OCI-M2 (cell line): ENCODE results near the gene CCDC97.

Source experiments
- DNase-seq: peaks from one replicate; lab custom pipeline; 2025; ENCODE audit not compliant: unreplicated experiment; lab: John Stamatoyannopoulos, UW

Gene CCDC97

DNA sequence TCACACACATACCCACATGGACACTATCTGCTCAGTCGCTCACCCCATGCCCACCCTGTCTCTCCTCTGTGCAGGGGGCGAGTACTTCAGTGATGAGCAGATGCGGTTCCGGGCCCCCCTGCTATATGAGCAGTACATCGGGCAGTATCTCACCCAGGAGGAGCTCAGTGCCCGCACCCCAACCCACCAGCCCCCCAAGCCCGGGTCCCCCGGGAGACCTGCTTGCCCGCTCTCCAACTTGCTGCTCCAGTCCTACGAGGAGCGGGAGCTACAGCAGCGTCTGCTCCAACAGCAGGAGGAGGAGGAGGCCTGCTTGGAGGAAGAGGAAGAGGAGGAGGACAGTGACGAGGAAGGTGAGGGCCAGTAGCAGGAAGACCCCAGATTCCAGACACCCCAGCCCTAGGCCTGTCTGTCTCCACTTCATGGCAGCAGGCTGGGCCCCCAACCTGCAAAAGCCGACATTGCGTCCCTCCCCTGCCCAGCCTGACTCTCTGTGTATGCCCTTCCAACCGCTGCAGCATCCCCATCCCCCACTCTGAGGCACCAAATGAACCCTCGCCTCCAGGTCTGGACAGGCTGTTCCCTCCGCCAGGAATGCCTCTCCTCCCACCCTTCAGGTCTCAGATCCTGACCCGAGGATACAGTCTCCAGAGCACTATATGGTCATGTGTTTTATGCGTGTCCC lies 9.7 kb downstream of the CCDC97 start:
- no peak for DNase-seq

DNA sequence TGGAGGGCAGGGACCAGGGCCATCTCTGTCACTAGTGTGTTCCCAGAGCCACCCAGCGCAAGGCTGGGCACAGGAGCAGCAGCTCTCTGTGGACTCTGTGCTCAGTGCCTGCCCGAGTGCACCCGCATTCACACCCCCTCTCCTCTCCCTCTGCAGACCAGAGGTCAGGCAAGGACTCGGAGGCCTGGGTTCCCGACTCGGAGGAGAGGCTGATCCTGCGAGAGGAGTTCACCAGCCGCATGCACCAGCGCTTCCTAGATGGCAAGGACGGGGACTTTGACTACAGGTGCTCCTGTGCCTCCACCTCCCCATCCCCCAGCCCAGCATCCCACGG lies 10.2 kb downstream of the CCDC97 start:
- DNase-seq = no peak

DNA sequence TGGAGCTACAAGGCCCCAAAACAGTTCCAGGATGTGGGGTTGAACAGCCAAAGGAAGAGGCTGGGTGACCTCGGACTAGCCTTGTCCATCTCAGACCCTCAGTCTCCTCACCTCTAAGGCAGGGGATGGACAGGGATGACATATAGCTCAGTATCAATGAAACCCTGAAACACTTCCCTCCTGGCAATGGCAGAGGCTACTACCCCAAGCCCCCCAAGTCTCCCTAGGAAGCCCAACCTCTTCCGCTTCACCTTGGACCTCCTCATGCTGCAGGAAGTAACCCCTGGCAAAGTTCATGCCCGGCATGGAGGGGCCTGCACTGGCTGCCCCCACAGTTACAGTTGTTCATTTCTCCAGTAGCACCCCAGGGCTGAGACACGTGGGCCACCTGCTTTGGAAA lies 10.6 kb downstream of the CCDC97 start:
- DNase-seq = no peak

DNA sequence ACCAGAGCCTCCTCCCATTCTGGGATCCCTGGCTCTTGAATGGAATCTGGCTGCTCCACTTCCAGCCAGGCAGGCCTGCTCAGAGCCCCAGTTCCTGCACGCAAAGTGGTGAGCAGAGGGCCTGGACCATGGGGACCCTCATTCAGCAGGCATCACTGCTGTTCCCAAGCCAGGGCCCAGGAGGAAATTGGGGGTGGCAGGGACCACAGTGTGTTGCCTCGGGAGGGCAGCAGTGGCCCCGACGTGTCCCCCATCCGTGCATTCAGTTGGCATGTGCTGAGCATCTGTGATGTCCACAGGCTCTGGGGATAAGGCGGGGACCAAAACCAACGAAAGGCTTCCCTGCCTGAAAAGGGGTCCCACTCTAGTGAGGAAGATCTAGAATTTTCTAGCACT lies 11.2 kb downstream of the CCDC97 start:
- no peak for DNase-seq

DNA sequence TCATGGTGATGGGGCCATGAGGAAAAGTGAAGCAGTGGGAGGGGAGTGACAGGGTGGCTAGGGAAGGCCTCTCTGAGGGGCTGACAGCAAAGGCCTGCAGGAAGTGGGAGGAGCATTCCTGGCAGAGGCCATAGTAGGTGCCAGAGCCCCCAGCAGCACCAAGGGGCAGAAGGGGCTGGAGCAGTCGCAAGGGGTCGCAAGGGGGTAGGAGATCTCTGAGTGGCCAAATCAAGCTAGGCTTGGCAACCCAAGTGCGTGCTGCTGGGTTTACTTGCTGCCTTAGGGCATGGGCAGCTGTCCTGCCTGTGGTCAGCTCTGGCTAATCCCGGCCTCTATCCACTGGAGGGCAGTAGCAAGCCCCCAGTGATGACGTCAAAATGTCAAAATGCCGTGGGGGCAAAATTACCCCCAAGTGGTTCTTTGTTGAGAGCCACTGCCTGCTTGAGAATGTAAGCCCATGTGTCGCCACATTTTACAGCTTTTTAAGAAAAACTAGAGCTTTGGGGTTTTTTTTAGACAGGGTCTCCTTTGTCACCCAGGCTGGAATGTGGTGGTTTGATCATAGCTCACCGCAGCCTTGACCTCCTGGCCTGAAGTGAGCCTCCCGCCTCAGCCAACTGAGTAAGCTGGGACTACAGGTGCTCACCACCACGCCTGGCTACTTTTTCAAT lies 11.8 kb downstream of the CCDC97 start:
- DNase-seq = no peak

DNA sequence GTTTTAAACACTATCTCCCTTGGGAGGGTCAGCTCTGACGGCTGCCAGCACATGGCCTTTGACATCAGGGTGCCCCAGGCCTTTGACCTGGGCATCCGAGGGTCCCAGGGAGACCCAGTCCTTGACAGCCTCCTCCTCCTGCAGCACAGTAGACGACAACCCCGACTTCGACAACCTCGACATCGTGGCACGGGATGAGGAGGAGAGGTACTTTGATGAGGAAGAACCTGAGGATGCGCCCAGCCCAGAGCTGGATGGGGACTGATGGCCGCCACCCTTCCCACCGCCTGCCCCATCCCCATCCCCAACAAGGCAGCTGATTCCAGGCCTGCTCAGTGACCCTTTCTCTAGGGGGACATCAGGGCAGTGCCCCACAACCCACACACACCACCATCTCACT lies 12.5 kb downstream of the CCDC97 start:
- DNase-seq = no peak

DNA sequence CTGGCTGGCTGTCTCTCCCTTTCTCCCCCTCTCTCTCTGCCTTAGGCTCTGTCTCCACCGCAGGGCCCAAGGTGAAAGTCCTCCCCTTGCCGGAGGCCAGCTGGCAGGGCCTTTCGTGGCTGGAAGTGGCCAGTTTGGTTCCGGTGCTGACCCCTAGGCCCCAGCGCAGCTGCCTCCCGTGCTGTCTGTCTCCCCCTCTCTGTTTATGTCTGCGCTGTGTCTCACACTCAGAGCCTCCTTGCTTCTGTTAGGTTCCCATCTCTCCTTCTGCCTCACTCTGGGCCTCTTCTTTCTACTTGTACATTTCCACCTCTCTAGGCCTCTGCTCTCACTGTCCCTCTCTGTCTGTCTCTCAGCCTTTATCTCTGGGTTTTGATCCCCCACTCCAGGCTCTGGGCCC lies 13.1 kb downstream of the CCDC97 start:
- no peak for DNase-seq

DNA sequence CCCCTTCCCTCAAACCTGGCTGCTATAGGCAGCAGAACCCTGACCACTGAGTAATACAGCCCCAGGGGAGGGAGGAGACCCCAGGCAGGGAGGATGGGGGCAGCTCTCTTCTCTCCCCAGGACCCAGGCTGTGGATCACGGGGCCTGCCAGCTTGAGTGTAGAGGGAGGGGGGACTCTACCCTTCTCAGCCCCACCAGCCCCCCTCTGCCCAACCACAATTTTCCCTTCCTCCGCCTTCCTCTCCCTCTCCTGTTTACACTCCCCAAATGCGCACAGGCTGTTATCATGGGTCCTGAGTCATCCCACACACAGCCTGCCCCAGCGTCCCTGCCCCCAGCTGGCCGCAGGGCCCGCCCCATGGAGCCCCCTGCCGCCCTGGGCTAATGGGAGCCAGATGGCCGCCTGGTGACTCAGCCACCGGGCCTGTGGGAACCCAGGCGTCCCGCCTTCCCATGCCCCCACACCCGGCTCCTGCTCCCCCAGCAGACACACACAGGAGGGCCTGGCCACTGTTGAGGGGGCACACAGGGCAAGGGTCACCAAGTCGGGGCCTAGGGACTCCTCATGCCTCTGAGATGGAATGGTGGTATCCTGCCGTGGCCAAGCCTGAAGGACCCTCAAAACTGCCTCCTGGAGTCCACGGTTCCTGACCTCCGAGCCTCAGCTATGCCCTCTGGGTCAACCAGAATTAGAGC lies 13.6 kb downstream of the CCDC97 start:
- peak; percentile 72 for DNase-seq

DNA sequence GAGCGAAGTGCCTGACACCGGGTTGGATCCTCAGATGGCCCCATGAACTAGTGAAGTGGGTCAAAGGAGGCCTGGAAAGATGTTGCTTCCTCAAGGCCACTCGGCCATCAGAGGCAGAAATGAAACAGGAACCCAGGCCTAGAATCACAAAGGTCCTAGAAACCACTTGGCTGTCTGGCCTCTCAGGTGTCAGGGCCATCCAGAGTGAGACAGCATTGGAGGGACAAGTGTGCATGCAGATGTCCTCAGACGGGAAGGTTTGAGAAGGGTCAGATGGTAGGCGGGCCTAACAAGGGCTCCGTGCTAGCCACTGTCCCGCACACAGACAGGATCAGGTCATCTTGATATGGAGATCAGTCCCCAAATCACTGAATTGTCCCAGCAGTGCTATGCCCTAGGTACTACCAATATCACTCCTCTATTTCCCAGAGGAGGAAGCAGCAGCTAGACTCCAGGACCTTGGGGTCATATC lies 14.3 kb downstream of the CCDC97 start:
- DNase-seq = no peak

DNA sequence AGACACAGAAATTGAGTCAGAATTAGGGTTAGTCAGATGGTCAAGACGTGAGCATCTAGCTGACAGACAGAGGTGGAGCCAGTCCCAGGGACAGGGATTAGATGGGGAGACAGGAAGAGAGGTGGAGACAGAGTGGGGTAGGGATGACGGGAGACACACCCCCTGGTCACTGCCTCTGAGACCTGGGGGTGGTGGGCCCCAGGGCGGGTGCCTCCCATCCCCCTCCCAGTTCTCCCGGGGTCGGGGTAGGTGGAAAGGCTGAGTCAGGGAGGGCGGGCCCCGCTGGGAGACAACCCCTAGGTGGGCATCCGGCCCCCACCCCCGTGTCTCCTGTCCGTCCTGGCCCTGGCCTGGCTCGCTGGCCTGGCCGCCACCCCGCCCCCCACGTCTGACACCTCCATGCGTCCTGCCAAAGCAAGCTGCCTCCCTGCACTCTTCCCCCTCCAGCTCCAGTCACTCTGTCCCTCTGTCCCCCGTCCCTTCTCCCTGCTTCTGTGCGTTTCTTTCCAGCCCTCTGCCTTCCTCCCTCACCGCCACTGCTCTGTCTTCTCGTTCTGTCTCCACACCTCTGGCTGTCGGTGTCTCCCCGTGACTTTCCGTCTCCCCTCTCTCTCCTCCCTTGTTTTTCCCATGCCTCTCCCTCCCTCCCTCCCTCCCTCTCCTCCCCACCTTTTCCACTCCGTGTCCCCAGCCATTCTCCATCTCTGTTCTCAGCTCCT lies 15.1 kb downstream of the CCDC97 start:
- peak; percentile 82 for DNase-seq

DNA sequence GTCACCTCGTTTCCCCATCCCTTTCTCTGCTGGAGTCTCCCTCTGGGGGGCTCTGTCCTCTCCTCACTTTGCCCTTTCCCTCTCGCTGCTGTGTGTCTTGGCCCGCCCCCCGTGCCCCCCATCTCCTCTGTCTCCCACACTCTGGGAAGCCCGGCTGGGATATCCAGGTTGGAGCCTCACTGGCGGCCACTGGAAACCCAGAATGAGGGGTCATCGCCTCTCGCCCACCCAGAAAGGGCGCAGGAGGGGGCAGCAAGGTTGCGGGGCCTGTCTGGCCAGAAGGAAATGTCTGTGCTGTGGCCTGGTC lies 15.6 kb downstream of the CCDC97 start:
- DNase-seq = no peak

DNA sequence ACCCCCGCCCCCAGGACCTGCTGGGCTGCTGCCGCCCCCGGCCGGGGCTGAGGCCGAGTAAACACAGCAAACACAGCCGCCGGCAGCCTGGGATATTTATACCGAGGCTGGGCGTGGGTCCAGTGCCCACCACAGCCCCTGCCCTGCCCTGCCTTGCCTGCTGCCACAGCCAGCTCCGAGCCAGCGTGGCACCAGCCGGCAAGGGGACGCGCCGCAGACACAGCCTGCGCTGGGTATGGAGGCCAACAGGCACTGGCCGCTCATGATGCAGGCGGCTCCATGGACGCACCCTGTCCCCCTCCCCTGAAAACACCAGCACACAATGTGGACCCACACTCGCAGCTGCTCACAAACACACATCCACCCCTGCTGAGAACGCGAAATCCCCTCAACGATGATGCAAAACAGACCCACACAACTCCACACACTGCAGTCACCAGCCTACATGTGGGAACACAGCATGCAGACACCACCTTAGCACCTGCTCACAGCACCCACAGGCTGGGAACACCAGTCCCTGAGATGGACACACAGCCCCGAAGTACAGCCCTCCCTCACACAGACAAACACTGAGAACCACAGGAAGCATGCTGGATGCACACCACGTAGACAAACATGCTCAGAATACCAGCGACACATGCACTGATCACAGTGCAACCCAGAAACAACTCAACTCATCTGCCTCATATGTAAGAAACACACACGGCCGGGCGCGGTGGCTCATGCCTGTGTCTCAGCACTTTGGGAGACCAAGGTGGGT lies 16.2 kb downstream of the CCDC97 start:
- no peak for DNase-seq

DNA sequence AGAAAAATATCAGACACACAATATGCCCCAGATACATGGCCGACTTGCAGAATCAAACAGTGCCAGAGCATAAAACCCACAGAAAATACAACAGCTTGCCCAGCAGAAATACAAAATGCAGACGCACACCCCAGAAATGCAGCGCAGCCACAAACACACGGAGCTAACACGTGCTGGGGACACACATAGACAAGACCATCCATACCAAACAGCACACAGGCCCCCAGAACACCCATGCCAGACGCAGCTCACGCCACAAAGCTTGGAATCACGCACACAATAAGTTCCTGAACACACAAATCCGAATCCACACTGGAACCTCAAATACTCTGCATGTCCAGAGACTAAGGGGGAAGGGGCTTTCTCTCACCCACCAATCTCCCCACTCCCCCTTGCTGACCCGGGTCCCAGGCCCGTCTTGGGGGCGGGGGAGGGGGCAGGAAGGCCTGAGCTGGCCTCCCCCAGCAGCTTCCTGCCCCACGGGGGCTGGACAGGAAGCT lies 17.2 kb downstream of the CCDC97 start:
- DNase-seq = no peak

DNA sequence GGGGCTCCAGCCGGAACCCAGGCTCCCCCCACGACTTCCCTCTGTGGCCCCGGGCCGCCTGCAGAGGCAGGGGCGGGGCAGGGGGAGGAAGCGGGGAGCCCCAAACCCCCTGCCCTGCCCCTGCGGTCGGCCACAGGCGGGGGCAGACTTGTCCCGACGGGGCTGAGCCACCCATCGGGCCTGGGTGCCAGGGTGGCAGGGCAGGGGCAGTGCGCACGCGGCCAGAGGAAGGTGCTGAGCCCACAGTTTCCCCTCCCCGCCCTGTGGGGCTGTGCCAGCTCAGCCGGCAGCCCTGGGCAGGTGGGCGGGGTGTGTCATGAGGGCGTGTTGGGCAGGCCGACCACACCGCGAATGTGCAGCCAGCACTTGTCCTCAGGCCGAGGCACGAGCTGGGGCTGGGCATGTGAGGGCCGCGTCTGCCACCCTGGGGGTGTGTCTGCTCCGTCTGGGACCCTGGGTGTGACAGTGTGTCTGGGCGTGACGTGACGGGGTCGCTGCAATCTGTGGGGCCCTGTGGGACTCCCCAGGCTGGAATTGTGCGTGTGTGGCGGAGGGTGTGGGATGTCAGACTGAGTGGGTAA lies 17.7 kb downstream of the CCDC97 start:
- DNase-seq = no peak

DNA sequence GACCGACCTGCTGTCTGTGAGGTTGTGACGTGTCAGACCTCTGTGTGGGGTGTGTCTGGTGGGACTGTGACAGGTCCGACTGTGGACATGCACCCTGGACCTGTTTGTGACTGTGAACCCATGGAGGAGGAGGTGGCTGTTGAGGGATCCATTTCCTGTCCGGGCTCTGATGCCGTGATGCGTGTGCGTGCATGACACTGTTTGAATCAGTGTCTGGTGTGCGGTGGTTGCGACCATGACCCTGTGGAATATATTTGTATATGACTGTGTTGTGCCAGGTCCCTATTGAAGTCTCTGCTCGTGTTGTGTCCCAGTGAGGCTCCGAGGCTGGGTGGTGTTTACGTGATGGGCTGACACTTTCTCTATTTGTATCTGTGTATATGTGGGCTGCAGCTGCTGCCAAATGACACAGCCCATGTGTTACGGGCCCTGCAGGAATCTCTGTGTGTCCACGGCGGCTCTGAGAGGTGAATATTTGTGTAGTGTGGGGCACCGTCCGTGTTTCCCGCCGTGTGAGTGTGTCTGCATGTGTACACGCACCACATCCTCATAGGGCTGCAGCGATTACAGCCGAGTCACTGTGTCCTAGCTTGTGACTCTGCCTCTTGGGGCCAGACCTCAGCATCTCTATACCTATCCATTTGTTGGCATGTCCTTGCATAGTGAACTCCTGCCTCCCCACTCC lies 18.3 kb downstream of the CCDC97 start:
- DNase-seq = no peak

DNA sequence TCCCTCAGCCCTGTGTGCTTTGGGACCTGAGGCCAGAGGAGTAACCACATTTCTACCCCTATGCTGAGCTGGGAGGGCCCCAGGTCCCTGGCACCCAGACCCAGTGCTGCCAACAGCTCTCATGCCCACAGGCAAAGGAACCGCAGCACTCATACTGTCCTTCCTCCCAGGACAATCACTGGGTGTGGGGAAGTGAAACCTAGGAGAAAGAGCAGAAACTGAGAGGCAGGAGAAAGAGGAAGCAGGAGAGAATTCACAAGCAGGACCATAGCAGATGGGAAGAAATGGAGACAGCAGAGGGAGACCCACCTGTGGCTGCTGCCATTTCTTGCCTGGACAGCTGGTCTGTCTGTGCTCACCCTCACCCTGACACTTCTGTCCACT lies 18.9 kb downstream of the CCDC97 start:
- no peak for DNase-seq

DNA sequence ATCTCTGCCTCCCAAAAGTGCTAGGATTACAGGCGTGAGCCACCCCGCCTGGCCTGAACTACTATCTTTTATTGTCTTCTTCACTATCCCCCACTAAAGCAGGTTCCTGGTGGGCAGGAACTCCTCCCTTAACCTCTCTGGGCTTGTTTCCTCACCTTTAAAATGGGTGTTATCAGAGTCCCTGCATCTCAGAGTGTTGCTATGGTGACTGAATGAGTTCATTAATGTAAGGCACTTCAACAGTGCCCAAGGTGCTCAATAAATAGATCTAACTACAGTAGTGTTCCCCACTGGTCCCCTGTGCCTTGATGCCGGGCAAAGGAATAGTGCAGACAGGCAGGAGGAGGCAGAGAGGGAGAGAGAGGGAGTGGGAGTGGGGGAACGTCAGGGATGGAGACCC lies 20.5 kb downstream of the CCDC97 start:
- DNase-seq = no peak

DNA sequence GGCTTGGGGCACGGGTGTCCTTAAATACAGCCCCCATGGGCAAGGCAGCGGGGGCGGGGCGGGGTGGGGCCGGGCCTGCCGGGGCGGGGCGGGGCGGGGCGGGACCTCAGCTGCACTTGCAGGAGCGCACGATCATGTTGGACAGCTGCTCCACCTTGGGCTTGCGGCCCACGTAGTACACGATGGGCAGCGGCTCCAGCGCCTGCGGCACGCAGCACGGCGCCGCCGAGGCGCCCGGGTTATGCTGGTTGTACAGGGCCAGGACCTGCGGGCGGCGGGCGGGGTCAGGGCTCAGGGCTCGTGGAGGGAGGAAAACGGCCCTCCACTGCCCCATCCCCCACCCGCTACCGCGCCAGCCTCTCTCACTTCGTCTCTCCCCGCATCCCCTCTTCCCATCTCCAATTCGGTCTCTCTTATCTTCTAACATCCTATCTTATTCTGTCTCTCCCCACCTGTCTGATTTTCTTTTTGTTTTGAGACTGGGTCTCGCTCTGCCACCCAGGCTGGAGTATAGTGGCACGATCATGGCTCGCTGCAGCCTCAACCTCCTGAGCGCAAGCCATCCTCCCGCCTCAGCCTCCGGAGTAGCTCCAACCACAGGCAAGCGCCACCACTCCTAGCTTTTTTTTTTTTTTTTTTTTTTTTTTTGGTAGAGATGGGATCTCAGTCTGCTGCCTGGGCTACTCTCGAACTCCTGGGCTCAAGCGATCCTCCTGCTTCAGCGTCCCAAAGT lies 21.1 kb downstream of the CCDC97 start:
- DNase-seq = no peak

DNA sequence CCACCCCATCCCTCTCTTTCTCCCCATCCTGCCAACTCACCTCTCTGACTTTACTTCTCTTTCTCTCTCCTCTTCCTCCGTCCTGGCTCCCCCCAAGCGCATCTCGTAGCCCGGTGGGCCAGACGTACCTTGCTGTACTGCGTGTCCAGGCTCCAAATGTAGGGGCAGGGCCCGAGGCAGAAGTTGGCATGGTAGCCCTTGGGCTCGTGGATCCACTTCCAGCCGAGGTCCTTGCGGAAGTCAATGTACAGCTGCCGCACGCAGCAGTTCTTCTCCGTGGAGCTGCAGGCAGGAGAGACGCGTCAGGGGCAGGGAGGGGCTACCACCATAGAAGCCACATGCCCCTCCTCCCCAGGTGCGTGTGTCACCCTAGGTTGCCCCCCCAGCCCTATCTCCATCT lies 22.0 kb downstream of the CCDC97 start:
- DNase-seq = no peak
